Endothelial cell of umbilical vein (primary cell): ENCODE measurements around the gene ZNF827.

Source experiments
- CTCF ChIP-seq, 2 donors: IDR thresholded peaks; 1 replicate in 1 of 2; 2 replicates in 1 of 2; pipeline ENCODE4 v1.5.1; 2011; ENCODE audit warnings: low read length in 2 of 2, mild to moderate bottlenecking in 2 of 2, moderate library complexity in 2 of 2, control low read depth in 1 of 2, inconsistent platforms in 1 of 2, low read depth in 1 of 2; ENCODE audit not compliant: insufficient read depth in 1 of 2; ENCODE audit errors: extremely low read depth in 1 of 2
- EZH2 ChIP-seq: IDR thresholded peaks from 2 replicates; pipeline ENCODE4 v1.6.1; 2012; ENCODE audit warnings: borderline replicate concordance, low read depth, mild to moderate bottlenecking, moderate library complexity, low read length, inconsistent platforms; ENCODE audit not compliant: severe bottlenecking
- FOS ChIP-seq: IDR thresholded peaks from 2 replicates; pipeline ENCODE4 v1.6.1; 2011; ENCODE audit warnings: mild to moderate bottlenecking, low read length, moderate library complexity, borderline replicate concordance; ENCODE audit not compliant: insufficient read depth
- GATA2 ChIP-seq: IDR thresholded peaks from 2 replicates; pipeline ENCODE4 v1.7.0; 2011; ENCODE audit warnings: low read depth, mild to moderate bottlenecking, moderate library complexity, mixed read lengths, low read length; ENCODE audit not compliant: insufficient read length, insufficient read depth
- JUN ChIP-seq: IDR thresholded peaks from 2 replicates; pipeline ENCODE4 v1.6.1; 2011; ENCODE audit warnings: borderline replicate concordance, low read depth; ENCODE audit not compliant: insufficient read length, insufficient read depth
- MAX ChIP-seq: IDR thresholded peaks from 2 replicates; pipeline ENCODE4 v1.6.1; 2011; ENCODE audit not compliant: insufficient read depth, insufficient read length
- MYC ChIP-seq: IDR thresholded peaks from one replicate; pipeline ENCODE4 v1.6.1; 2011; ENCODE audit warnings: mild to moderate bottlenecking, low read depth, low read length
- POLR2A ChIP-seq: IDR thresholded peaks from 2 replicates; pipeline ENCODE4 v1.6.1; 2012; ENCODE audit warnings: low read depth, mild to moderate bottlenecking, control low read depth, low read length
- POLR2AphosphoS5 ChIP-seq: IDR thresholded peaks from 2 replicates; pipeline ENCODE4 v1.6.1; 2012; ENCODE audit warnings: low read depth, mild to moderate bottlenecking, control low read depth, low read length, moderate library complexity; ENCODE audit not compliant: insufficient read depth

DNA sequence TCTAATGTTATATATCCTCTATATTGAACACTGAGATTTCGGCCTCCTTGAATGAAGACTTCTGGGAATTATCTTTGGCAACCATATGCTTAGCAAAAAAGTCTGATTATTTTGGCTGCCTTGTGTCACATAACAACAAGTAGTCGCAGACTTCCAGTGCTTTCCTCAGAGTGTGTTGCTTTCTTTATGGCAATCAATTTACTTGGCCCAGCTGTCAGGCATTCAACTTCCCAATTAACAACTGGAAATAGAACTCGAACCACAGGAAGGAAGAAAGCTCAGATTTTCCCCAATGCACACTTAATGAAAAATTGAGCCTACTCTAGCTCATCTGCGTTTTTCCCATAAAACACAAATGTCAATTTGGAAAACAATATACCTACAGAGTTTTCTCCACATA lies 71.6 kb downstream of the ZNF827 start:
- TF ChIP-seq CTCF (IDR thresholded peaks at IDR 0.05; ENCODE audit: extremely low read depth in 1 of 2, insufficient read depth in 1 of 2, low read depth in 1 of 2, low read length in 2 of 2) (no peak), EZH2 (no peak), POLR2A (no peak), POLR2AphosphoS5 (no peak), MAX (no peak), JUN (no peak), MYC (no peak), FOS (no peak), GATA2 (no peak)
